Measurements from ENCODE around the gene OTX2. TPM values are rescaled to one million over a fixed set of nuclear protein-coding genes. Genes with fewer than 3 reads are reported as not detected.

Gene OTX2
- polyA plus RNA-seq (2013, experiment 1 of 2): 271 TPM
- 277 TPM for polyA plus RNA-seq (2013, experiment 2 of 2)

GRCh38 chr14:56810147-56810719 lies at the start of gene OTX2:
TSS of gene OTX2 (minus strand) at chr14:56810479. CDS start at chr14:56805456, 5,023 bp downstream.
- Histone ChIP-seq H2BK5ac (ENCODE audit: low read length) (peak within 1 kb of the TSS; percentile 96), H3K27ac (replicated peaks; ENCODE audit: low read length) (peak within 1 kb of the TSS; percentile 82), H3K14ac (ENCODE audit: low read length) (no peak within 1 kb of the TSS), H2AFZ (ENCODE audit: low read length) (peak within 1 kb of the TSS; percentile 78), H2BK12ac (ENCODE audit: low read length) (peak within 1 kb of the TSS; percentile 44), H3K9me3 (replicated peaks in 1 of 2; ENCODE audit: control insufficient read depth in 2 of 2, insufficient read depth in 1 of 2, low read depth in 1 of 2, low read length in 2 of 2) (no peaks in the 10 kb centered on the region), H2AK5ac (ENCODE audit: low read depth, low read length) (peak within 1 kb of the TSS; percentile 49), H3K23ac (ENCODE audit: low read depth, low read length, poor library complexity) (no peak within 1 kb of the TSS), H3K4ac (ENCODE audit: low read length) (no peak within 1 kb of the TSS), H4K8ac (ENCODE audit: low read depth, low read length) (no peak within 1 kb of the TSS), H3K36me3 (replicated peaks in 1 of 2; ENCODE audit: control insufficient read depth in 2 of 2, insufficient read depth in 2 of 2, low read length in 2 of 2) (peaks cover 0 to 4% of the 10 kb centered on the region in 2 donors), H3K79me1 (ENCODE audit: low read depth, low read length) (peaks cover under 1% of the 10 kb centered on the region), H4K91ac (ENCODE audit: low read depth, low read length, poor library complexity) (no peak within 1 kb of the TSS), H2BK15ac (ENCODE audit: low read length) (peak within 1 kb of the TSS; percentile 64), H3K18ac (ENCODE audit: low read length) (peak within 1 kb of the TSS; percentile 96), H2BK120ac (ENCODE audit: low read depth, low read length) (peak within 1 kb of the TSS; percentile 78), H3K4me1 (ENCODE audit: control insufficient read depth in 2 of 2, insufficient read depth in 1 of 2, low read depth in 1 of 2, low read length in 2 of 2) (peaks cover 0 to 18% of the 10 kb centered on the region in 2 donors), H3K9ac (ENCODE audit: low read depth, low read length, poor library complexity) (peak within 1 kb of the TSS; percentile 94), H3K27me3 (ENCODE audit: control insufficient read depth in 3 of 3, insufficient read depth in 3 of 3, low read depth in 1 of 3, low read length in 3 of 3) (peaks cover 0 to 100% (median 6%) of the 10 kb centered on the region in 3 experiments), H3K4me3 (ENCODE audit: low read length in 2 of 2) (peak within 1 kb of the TSS in 1 of 2 donors; percentile 91), H3K4me2 (ENCODE audit: insufficient read depth, low read length, poor library complexity, severe bottlenecking) (peak within 1 kb of the TSS; percentile 57)
- DNase-seq (ENCODE audit: low spot score): no peak
- WGBS, 2 donors (ENCODE audit: extremely low coverage in 2 of 2, insufficient read length in 2 of 2, insufficient replicate concordance in 1 of 2): no CpG with 5 or more reads among the region's 15 CpGs

GRCh38 chr14:56858422-56858821 lies 48.1 kb upstream of the OTX2 start:
- no peak overlapping the region for H2AK5ac ChIP-seq (ENCODE audit: low read depth, low read length)
- H3K23ac ChIP-seq (ENCODE audit: low read depth, low read length, poor library complexity): no peak overlapping the region
- DNase-seq (ENCODE audit: low spot score): no peak
- H3K79me1 ChIP-seq (ENCODE audit: low read depth, low read length): no peaks in the 10 kb centered on the region
- no peak overlapping the region for H3K4me3 ChIP-seq (ENCODE audit: low read length in 2 of 2)
- H4K8ac ChIP-seq (ENCODE audit: low read depth, low read length): no peak overlapping the region
- H2BK12ac ChIP-seq (ENCODE audit: low read length): no peak overlapping the region
- H3K4ac ChIP-seq (ENCODE audit: low read length): no peak overlapping the region
- H2BK15ac ChIP-seq (ENCODE audit: low read length): no peak overlapping the region
- H3K27me3 ChIP-seq (ENCODE audit: control insufficient read depth in 3 of 3, insufficient read depth in 3 of 3, low read depth in 1 of 3, low read length in 3 of 3): peaks cover 0 to 66% (median 0%) of the 10 kb centered on the region in 3 experiments
- no peak overlapping the region for H2BK5ac ChIP-seq (ENCODE audit: low read length)
- no peaks in the 10 kb centered on the region for H3K36me3 ChIP-seq (replicated peaks in 1 of 2; ENCODE audit: control insufficient read depth in 2 of 2, insufficient read depth in 2 of 2, low read length in 2 of 2)
- no peak overlapping the region for H3K9ac ChIP-seq (ENCODE audit: low read depth, low read length, poor library complexity)
- H3K18ac ChIP-seq (ENCODE audit: low read length): no peak overlapping the region
- no peaks in the 10 kb centered on the region for H3K9me3 ChIP-seq (replicated peaks in 1 of 2; ENCODE audit: control insufficient read depth in 2 of 2, insufficient read depth in 1 of 2, low read depth in 1 of 2, low read length in 2 of 2)
- WGBS, 2 donors (ENCODE audit: extremely low coverage in 2 of 2, insufficient read length in 2 of 2, insufficient replicate concordance in 1 of 2): no CpG with 5 or more reads among the region's 8 CpGs
- H2BK120ac ChIP-seq (ENCODE audit: low read depth, low read length): no peak overlapping the region
- H4K91ac ChIP-seq (ENCODE audit: low read depth, low read length, poor library complexity): no peak overlapping the region
- H3K4me1 ChIP-seq (ENCODE audit: control insufficient read depth in 2 of 2, insufficient read depth in 1 of 2, low read depth in 1 of 2, low read length in 2 of 2): peaks cover 7 to 14% of the 10 kb centered on the region in 2 donors
- no peak overlapping the region for H3K14ac ChIP-seq (ENCODE audit: low read length)
- H3K27ac ChIP-seq (replicated peaks; ENCODE audit: low read length): no peak overlapping the region
- H3K4me2 ChIP-seq (ENCODE audit: insufficient read depth, low read length, poor library complexity, severe bottlenecking): no peak overlapping the region
- H2AFZ ChIP-seq (ENCODE audit: low read length): no peak overlapping the region

- Histone ChIP-seq H2AFZ (ENCODE audit: low read length) (no peak overlapping the region), H4K91ac (ENCODE audit: low read depth, low read length, poor library complexity) (no peak overlapping the region), H3K18ac (ENCODE audit: low read length) (no peak overlapping the region), H3K9ac (ENCODE audit: low read depth, low read length, poor library complexity) (no peak overlapping the region), H3K23ac (ENCODE audit: low read depth, low read length, poor library complexity) (no peak overlapping the region), H2BK5ac (ENCODE audit: low read length) (no peak overlapping the region), H2AK5ac (ENCODE audit: low read depth, low read length) (no peak overlapping the region), H3K36me3 (replicated peaks in 1 of 2; ENCODE audit: control insufficient read depth in 2 of 2, insufficient read depth in 2 of 2, low read length in 2 of 2) (no peaks in the 10 kb centered on the region), H3K9me3 (replicated peaks in 1 of 2; ENCODE audit: control insufficient read depth in 2 of 2, insufficient read depth in 1 of 2, low read depth in 1 of 2, low read length in 2 of 2) (no peaks in the 10 kb centered on the region), H3K79me1 (ENCODE audit: low read depth, low read length) (no peaks in the 10 kb centered on the region), H2BK12ac (ENCODE audit: low read length) (no peak overlapping the region), H3K27ac (replicated peaks; ENCODE audit: low read length) (peak overlapping the region; percentile 91), H2BK15ac (ENCODE audit: low read length) (no peak overlapping the region), H2BK120ac (ENCODE audit: low read depth, low read length) (no peak overlapping the region), H3K4me2 (ENCODE audit: insufficient read depth, low read length, poor library complexity, severe bottlenecking) (no peak overlapping the region), H3K27me3 (ENCODE audit: control insufficient read depth in 3 of 3, insufficient read depth in 3 of 3, low read depth in 1 of 3, low read length in 3 of 3) (peaks cover 0 to 69% (median 0%) of the 10 kb centered on the region in 3 experiments), H3K14ac (ENCODE audit: low read length) (no peak overlapping the region), H3K4ac (ENCODE audit: low read length) (no peak overlapping the region), H3K4me3 (ENCODE audit: low read length in 2 of 2) (no peak overlapping the region), H3K4me1 (ENCODE audit: control insufficient read depth in 2 of 2, insufficient read depth in 1 of 2, low read depth in 1 of 2, low read length in 2 of 2) (peaks cover 7 to 12% of the 10 kb centered on the region in 2 donors), H4K8ac (ENCODE audit: low read depth, low read length) (no peak overlapping the region)
- no peak for DNase-seq (ENCODE audit: low spot score)
- WGBS, 2 donors (ENCODE audit: extremely low coverage in 2 of 2, insufficient read length in 2 of 2, insufficient replicate concordance in 1 of 2): no CpG with 5 or more reads among the region's 6 CpGs
Observed at GRCh38 chr14:56857216-56857615, 46.9 kb upstream of the OTX2 start.

GRCh38 chr14:56855891-56856461 lies 45.7 kb upstream of the OTX2 start:
- H2BK12ac ChIP-seq (ENCODE audit: low read length): no peak overlapping the region
- no peak overlapping the region for H2BK5ac ChIP-seq (ENCODE audit: low read length)
- H3K18ac ChIP-seq (ENCODE audit: low read length): no peak overlapping the region
- H4K91ac ChIP-seq (ENCODE audit: low read depth, low read length, poor library complexity): no peak overlapping the region
- peaks cover 7 to 15% of the 10 kb centered on the region in 2 donors for H3K4me1 ChIP-seq (ENCODE audit: control insufficient read depth in 2 of 2, insufficient read depth in 1 of 2, low read depth in 1 of 2, low read length in 2 of 2)
- no peak overlapping the region for H3K4ac ChIP-seq (ENCODE audit: low read length)
- peak; percentile 90 for DNase-seq (ENCODE audit: low spot score)
- H3K27me3 ChIP-seq (ENCODE audit: control insufficient read depth in 3 of 3, insufficient read depth in 3 of 3, low read depth in 1 of 3, low read length in 3 of 3): peaks cover 0 to 66% (median 0%) of the 10 kb centered on the region in 3 experiments
- no peak overlapping the region for H2BK15ac ChIP-seq (ENCODE audit: low read length)
- H3K79me1 ChIP-seq (ENCODE audit: low read depth, low read length): no peaks in the 10 kb centered on the region
- peak overlapping the region; percentile 50 for H3K4me2 ChIP-seq (ENCODE audit: insufficient read depth, low read length, poor library complexity, severe bottlenecking)
- H2BK120ac ChIP-seq (ENCODE audit: low read depth, low read length): no peak overlapping the region
- H2AFZ ChIP-seq (ENCODE audit: low read length): peak overlapping the region; percentile 75
- no peak overlapping the region for H4K8ac ChIP-seq (ENCODE audit: low read depth, low read length)
- H3K9ac ChIP-seq (ENCODE audit: low read depth, low read length, poor library complexity): no peak overlapping the region
- no peaks in the 10 kb centered on the region for H3K36me3 ChIP-seq (replicated peaks in 1 of 2; ENCODE audit: control insufficient read depth in 2 of 2, insufficient read depth in 2 of 2, low read length in 2 of 2)
- H3K4me3 ChIP-seq (ENCODE audit: low read length in 2 of 2): peak overlapping the region in 1 of 2 donors; percentile 12
- no peaks in the 10 kb centered on the region for H3K9me3 ChIP-seq (replicated peaks in 1 of 2; ENCODE audit: control insufficient read depth in 2 of 2, insufficient read depth in 1 of 2, low read depth in 1 of 2, low read length in 2 of 2)
- H3K14ac ChIP-seq (ENCODE audit: low read length): no peak overlapping the region
- WGBS, 2 donors (ENCODE audit: extremely low coverage in 2 of 2, insufficient read length in 2 of 2, insufficient replicate concordance in 1 of 2): no CpG with 5 or more reads among the region's 9 CpGs
- no peak overlapping the region for H3K23ac ChIP-seq (ENCODE audit: low read depth, low read length, poor library complexity)
- no peak overlapping the region for H2AK5ac ChIP-seq (ENCODE audit: low read depth, low read length)
- H3K27ac ChIP-seq (replicated peaks; ENCODE audit: low read length): peak overlapping the region; percentile 91
